ENCODE measurements around the gene SEC14L2. TPM values are rescaled to one million over a fixed set of nuclear protein-coding genes. Genes with fewer than 3 reads are reported as not detected.

SEC14L2 gene
- total and polyA plus RNA-seq, 2 donors (not counting 3 experiments of a cell fraction or from before 2014, with no cell fraction given), result 22.5 to 28.8 TPM

DNA sequence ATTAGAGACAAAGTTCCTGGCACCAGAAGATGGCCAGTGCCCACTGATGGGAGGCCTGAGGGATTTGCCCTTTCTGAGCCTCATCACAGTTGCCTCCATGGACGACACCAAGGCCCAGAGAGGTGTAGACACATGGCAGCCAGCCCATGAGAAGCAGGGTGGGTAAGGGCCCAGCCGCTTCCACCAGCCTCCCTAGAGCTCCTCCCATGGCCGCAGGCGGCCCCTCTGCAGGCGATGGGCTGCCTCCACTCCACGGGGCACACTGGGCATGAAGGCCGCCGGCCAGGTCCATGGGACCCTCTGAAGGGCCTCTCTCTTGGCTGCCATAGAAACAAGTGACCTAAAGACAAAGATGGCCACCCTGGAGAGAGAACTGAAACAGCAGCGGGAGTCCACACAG, 25.5 kb upstream of the SEC14L2 start:
- H3K9me1 ChIP-seq (replicated peaks; ENCODE audit: control insufficient read depth, extremely low read depth, insufficient read depth, low read length), result no peaks in the 10 kb centered on the region
- H2AFZ ChIP-seq (ENCODE audit: low read depth, low read length), result no peak overlapping the region
- no peaks in the 10 kb centered on the region for H3K79me2 ChIP-seq (ENCODE audit: control insufficient read depth, insufficient read depth, low read length)
- TF ChIP-seq GATA2 (IDR thresholded peaks at IDR 0.05; ENCODE audit: insufficient read depth, insufficient read length, low read depth, low read length), result no peak
- TF ChIP-seq, protein P1, sequence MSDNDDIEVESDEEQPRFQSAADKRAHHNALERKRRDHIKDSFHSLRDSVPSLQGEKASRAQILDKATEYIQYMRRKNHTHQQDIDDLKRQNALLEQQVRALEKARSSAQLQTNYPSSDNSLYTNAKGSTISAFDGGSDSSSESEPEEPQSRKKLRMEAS (IDR thresholded peaks at IDR 0.05; ENCODE audit: insufficient read depth, insufficient read length), result no peak
- TF ChIP-seq, protein P2, sequence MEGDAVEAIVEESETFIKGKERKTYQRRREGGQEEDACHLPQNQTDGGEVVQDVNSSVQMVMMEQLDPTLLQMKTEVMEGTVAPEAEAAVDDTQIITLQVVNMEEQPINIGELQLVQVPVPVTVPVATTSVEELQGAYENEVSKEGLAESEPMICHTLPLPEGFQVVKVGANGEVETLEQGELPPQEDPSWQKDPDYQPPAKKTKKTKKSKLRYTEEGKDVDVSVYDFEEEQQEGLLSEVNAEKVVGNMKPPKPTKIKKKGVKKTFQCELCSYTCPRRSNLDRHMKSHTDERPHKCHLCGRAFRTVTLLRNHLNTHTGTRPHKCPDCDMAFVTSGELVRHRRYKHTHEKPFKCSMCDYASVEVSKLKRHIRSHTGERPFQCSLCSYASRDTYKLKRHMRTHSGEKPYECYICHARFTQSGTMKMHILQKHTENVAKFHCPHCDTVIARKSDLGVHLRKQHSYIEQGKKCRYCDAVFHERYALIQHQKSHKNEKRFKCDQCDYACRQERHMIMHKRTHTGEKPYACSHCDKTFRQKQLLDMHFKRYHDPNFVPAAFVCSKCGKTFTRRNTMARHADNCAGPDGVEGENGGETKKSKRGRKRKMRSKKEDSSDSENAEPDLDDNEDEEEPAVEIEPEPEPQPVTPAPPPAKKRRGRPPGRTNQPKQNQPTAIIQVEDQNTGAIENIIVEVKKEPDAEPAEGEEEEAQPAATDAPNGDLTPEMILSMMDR (IDR thresholded peaks at IDR 0.05; ENCODE audit: extremely low read depth in 1 of 2, insufficient read depth in 1 of 2, low read depth in 1 of 2, low read length in 2 of 2), result no peak
- TF ChIP-seq JUN (IDR thresholded peaks at IDR 0.05; ENCODE audit: borderline replicate concordance, insufficient read depth, insufficient read length, low read depth), result no peak
- no peak for TF ChIP-seq MYC (IDR thresholded peaks at IDR 0.05; ENCODE audit: low read depth, low read length)
- no peak for TF ChIP-seq FOS (IDR thresholded peaks at IDR 0.05; ENCODE audit: borderline replicate concordance, insufficient read depth, low read length)
- no peak for TF ChIP-seq EZH2 (IDR thresholded peaks at IDR 0.05; ENCODE audit: borderline replicate concordance, low read depth, low read length, severe bottlenecking)
- TF ChIP-seq POLR2AphosphoS5 (IDR thresholded peaks at IDR 0.05; ENCODE audit: insufficient read depth, low read depth, low read length), result no peak
- TF ChIP-seq POLR2A (IDR thresholded peaks at IDR 0.05; ENCODE audit: low read depth, low read length), result no peak
- no peaks in the 10 kb centered on the region for H3K36me3 ChIP-seq (ENCODE audit: control insufficient read depth in 2 of 2, extremely low read depth in 1 of 2, insufficient read depth in 2 of 2, low read length in 2 of 2)
- intact Hi-C loops (cut with micrococcal nuclease), result no loop called here
- H3K27me3 ChIP-seq (ENCODE audit: control insufficient read depth in 2 of 2, insufficient read depth in 2 of 2, low read length in 2 of 2), result no peaks in the 10 kb centered on the region
- no TSS peak for BruUV-seq (replicated peaks)
- no peak overlapping the region for H3K4me3 ChIP-seq (replicated peaks in 1 of 3; ENCODE audit: insufficient read depth in 1 of 3, low read depth in 1 of 3, low read length in 3 of 3)
- no peak for DNase-seq (ENCODE audit: low read depth, low spot score)
- ChIA-PET POLR2A (no interaction called here), CTCF (interaction anchor here (0.8 kb wide), 1 partner anchor 115 kb away, joined by 3 read pairs; no protein-coding TSS in a partner anchor)
- H4K20me1 ChIP-seq (replicated peaks; ENCODE audit: control insufficient read depth, extremely low read depth, insufficient read depth, low read length), result no peaks in the 10 kb centered on the region
- no peaks in the 10 kb centered on the region for H3K4me1 ChIP-seq (ENCODE audit: control insufficient read depth, extremely low read depth, insufficient read depth, low read length)
- no peak for FAIRE-seq
- dilution Hi-C loops (cut with MboI; ENCODE audit: extremely low pct_ligation_motif_present, low sequenced_read_pairs), result no loop called here
- no peak overlapping the region for H3K27ac ChIP-seq (ENCODE audit: insufficient read depth, low read depth, low read length)
- H3K9ac ChIP-seq (replicated peaks; ENCODE audit: extremely low read depth, insufficient read depth, low read length), result no peak overlapping the region
- H3K9me3 ChIP-seq (replicated peaks; ENCODE audit: control insufficient read depth, insufficient read depth, low read length), result no peaks in the 10 kb centered on the region
- no peak overlapping the region for H3K4me2 ChIP-seq (ENCODE audit: insufficient read depth, low read length)

Measured in endothelial cell of umbilical vein (primary cell).